CD4-positive, alpha-beta T cell treated with Interleukin-21 for 1 hour (primary cell): ENCODE data around the gene FABP1.

Experiments
- DNase-seq: peaks from one replicate; pipeline ENCODE4 v3.0.0-alpha.2; 2020

Gene FABP1

DNA sequence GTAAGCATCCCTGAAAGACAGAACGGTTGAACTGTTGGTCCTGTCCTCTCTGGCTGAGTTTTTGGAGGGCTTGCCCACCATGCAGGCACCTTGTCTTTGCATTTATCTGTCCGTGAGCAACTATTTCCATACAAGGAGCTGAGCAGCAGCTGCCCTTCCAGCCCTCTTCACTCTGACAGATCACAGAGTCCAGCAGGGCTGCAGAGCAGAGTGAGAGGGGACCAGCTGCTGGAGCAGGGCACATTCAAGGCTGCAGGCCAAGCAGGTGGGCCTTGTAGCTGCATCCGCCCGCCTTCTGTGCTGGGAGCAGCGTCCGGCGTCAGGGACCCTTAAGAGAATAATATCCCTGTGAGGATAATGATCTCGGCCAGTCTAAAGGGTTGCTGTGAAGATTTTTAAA lies 50.8 kb downstream of the FABP1 start:
- DNase-seq: no peak

DNA sequence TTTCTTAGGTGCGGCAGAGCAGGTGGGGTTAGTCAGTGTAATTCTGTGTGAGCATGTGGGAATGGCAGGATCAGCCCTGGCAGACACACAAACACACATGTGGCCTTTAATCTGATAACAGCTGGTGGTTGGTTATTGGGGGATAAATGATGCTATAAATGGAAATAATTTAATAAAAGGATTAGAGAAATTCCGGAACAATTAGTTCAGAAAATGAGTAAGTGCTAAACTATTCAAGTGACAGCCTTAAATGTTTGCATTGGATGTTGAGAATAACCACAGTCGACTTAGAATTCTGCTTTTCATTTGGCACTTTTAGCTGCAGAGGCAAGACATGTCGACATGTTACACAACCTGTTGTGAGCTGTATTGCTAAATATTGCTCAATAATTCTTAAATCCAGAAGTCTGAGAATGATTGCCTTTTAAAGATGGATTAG lies 53.0 kb downstream of the FABP1 start:
- no peak for DNase-seq

DNA sequence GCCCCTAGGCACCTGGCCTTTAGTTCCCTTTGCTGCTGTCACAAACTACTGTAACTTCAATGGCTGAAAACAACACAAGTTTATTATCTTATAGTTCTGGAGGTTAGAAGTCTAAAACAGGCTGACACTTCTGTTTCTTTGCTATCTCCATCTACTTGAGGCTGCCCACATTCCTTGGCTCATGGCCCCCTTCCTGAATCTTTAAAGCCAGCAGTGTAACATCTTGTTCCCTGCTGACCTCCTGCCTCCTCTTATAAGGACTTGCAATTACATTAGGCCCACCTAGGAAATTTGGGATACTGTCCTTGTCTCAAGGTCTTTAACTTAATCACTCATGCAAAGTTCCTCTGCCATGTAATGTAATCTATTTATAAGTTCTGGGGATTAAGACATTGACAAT lies 53.7 kb downstream of the FABP1 start:
- no peak for DNase-seq
